Thyroid gland (tissue), 4 donors: ENCODE measurements around the gene SLC35G2.

ENCODE experiments used
- CTCF ChIP-seq, 6 experiments: fragments of 200-600 bp in 3 of 6; fragments of 450-650 bp in 3 of 6; sonication (generic) in 3 of 6; IDR thresholded peaks; one replicate each; pipeline ENCODE4 v1.5.1; 2016 to 2019; ENCODE audit warnings: antibody characterized with exemption in 6 of 6, mild to moderate bottlenecking in 2 of 6, inconsistent platforms in 1 of 6, moderate library complexity in 1 of 6
- POLR2A ChIP-seq, 2 donors: fragments of 450-650 bp; IDR thresholded peaks; one replicate each; pipeline ENCODE4 v1.6.1; 2017; ENCODE audit warnings: antibody characterized with exemption in 2 of 2, mild to moderate bottlenecking in 2 of 2, moderate library complexity in 1 of 2

- no peak for TF ChIP-seq POLR2A (IDR thresholded peaks at IDR 0.05)
- no peak for TF ChIP-seq CTCF (IDR thresholded peaks at IDR 0.05)
Measured at GRCh38 chr3:136835813-136836510, 17.0 kb downstream of the SLC35G2 start.
